Loucy (cell line): ENCODE measurements around the gene AHI1.
A peak's percentile ranks its signal among the peaks of the same experiment; 100 is the strongest.

ENCODE experiments used
- H2AFZ ChIP-seq: fragments of 200-600 bp; sonication (generic); 2 replicates; pipeline ENCODE4 v1.6.0; 2016; ENCODE audit warnings: antibody characterized with exemption, mild to moderate bottlenecking, low read length, moderate library complexity
- H3F3A ChIP-seq: fragments of 200-600 bp; 2 replicates; pipeline ENCODE4 v1.6.0; 2016; ENCODE audit warnings: antibody characterized with exemption, low read depth, mild to moderate bottlenecking
- H3K27me3 ChIP-seq: fragments of 200-600 bp; sonication (generic); 2 replicates; pipeline ENCODE4 v1.6.1; 2014; ENCODE audit warnings: low read length, mild to moderate bottlenecking; ENCODE audit not compliant: insufficient read depth, poor library complexity, severe bottlenecking
- H3K36me3 ChIP-seq: fragments of 200-600 bp; sonication (generic); 2 replicates; pipeline ENCODE4 v1.6.1; 2016; ENCODE audit warnings: low read length; ENCODE audit not compliant: insufficient read depth
- H3K4me1 ChIP-seq: fragments of 200-600 bp; sonication (generic); 2 replicates; pipeline ENCODE4 v1.5.1; 2014; ENCODE audit warnings: low read length, mild to moderate bottlenecking; ENCODE audit not compliant: insufficient read depth, poor library complexity, severe bottlenecking
- H3K4me2 ChIP-seq: fragments of 200-600 bp; sonication (generic); 2 replicates; pipeline ENCODE4 v1.6.0; 2014; ENCODE audit warnings: antibody characterized with exemption, low read length, low read depth, mild to moderate bottlenecking; ENCODE audit not compliant: poor library complexity, severe bottlenecking
- H3K4me3 ChIP-seq: fragments of 200-600 bp; sonication (generic); 2 replicates; pipeline ENCODE4 v1.5.1; 2014; ENCODE audit warnings: low read length, mild to moderate bottlenecking, mixed read lengths; ENCODE audit not compliant: poor library complexity, severe bottlenecking
- H3K79me2 ChIP-seq: fragments of 200-600 bp; sonication (generic); 2 replicates; pipeline ENCODE4 v1.6.1; 2014; ENCODE audit warnings: low read length; ENCODE audit not compliant: insufficient read depth
- H3K9ac ChIP-seq: fragments of 200-600 bp; sonication (generic); 2 replicates; pipeline ENCODE4 v1.6.0; 2014; ENCODE audit warnings: mild to moderate bottlenecking, low read depth, low read length, moderate library complexity; ENCODE audit not compliant: poor library complexity, severe bottlenecking
- H3K9me2 ChIP-seq: fragments of 200-600 bp; sonication (generic); replicated peaks from 2 replicates; pipeline ENCODE4 v1.6.1; 2016; ENCODE audit warnings: low read depth, low read length, mixed read lengths
- H3K9me3 ChIP-seq: fragments of 200-600 bp; sonication (generic); 2 replicates; pipeline ENCODE4 v1.6.1; 2014; ENCODE audit warnings: mild to moderate bottlenecking, antibody characterized with exemption, low read length, low read depth; ENCODE audit not compliant: insufficient read depth
- H4K20me1 ChIP-seq: fragments of 200-600 bp; sonication (generic); 2 replicates; pipeline ENCODE4 v1.6.0; 2014; ENCODE audit warnings: antibody characterized with exemption, low read length, mild to moderate bottlenecking; ENCODE audit not compliant: insufficient read depth, poor library complexity, severe bottlenecking
- CTCF ChIP-seq: fragments of 200-600 bp; sonication (generic); conservative IDR thresholded peaks from 2 replicates; pipeline ENCODE4 v1.5.1; 2014; ENCODE audit warnings: mild to moderate bottlenecking, antibody characterized with exemption, low read length
- EZH2phosphoT487 ChIP-seq: fragments of 200-600 bp; IDR thresholded peaks from 2 replicates; pipeline ENCODE4 v1.6.1; 2018; ENCODE audit warnings: antibody characterized with exemption, mild to moderate bottlenecking, moderate library complexity, borderline replicate concordance

Gene AHI1

GRCh38 chr6:135299256-135299655, 198.3 kb downstream of the AHI1 start:
- H3K79me2 ChIP-seq, result no peaks in the 10 kb centered on the region
- peaks cover 70% of the 10 kb centered on the region for H3K4me1 ChIP-seq
- no peaks in the 10 kb centered on the region; the same call in 1 of the 2 replicates for H3F3A ChIP-seq
- TF ChIP-seq CTCF, result no peak
- peak overlapping the region; percentile 7; the same call in 1 of the 2 replicates for H2AFZ ChIP-seq
- H3K4me2 ChIP-seq, result peak overlapping the region; percentile 18
- peaks cover 6% of the 10 kb centered on the region for H3K9me3 ChIP-seq
- H3K27me3 ChIP-seq, result peaks cover 5% of the 10 kb centered on the region
- H3K4me3 ChIP-seq, result no peak overlapping the region
- H4K20me1 ChIP-seq, result no peaks in the 10 kb centered on the region
- H3K36me3 ChIP-seq, result no peaks in the 10 kb centered on the region
- peak overlapping the region; percentile 49 for H3K9ac ChIP-seq
- no peaks in the 10 kb centered on the region for H3K9me2 ChIP-seq

DNA sequence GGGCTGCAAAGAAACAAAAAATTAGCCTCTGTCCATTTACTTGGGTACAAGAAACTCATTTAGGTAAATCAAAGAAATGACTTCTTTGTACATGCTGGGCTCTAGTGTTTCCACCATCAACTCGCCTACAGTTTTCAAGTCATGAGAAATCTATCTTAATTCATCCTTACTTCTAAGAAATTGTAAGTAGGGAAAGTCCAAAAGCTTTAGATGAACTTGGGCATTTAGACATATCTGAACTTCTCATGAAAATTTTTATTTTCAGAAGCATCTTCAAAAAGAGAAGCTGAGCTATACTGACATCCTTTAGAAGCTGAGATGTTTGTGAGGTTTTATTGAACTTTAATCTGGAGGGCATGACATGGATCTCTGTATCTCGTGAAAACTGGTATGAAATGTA, 199.1 kb downstream of the AHI1 start:
- no peaks in the 10 kb centered on the region for H3K9me2 ChIP-seq
- H3K4me2 ChIP-seq, result peak overlapping the region; percentile 18
- H2AFZ ChIP-seq, result peak overlapping the region; percentile 7; the same call in 1 of the 2 replicates
- no peak overlapping the region for H3K4me3 ChIP-seq
- peaks cover 66% of the 10 kb centered on the region for H3K4me1 ChIP-seq
- H4K20me1 ChIP-seq, result no peaks in the 10 kb centered on the region
- peak overlapping the region; percentile 49 for H3K9ac ChIP-seq
- H3F3A ChIP-seq, result no peaks in the 10 kb centered on the region; the same call in 1 of the 2 replicates
- TF ChIP-seq CTCF (no peak), EZH2phosphoT487 (no peak)
- peaks cover 6% of the 10 kb centered on the region for H3K9me3 ChIP-seq
- peaks cover 5% of the 10 kb centered on the region for H3K27me3 ChIP-seq
- H3K36me3 ChIP-seq, result no peaks in the 10 kb centered on the region
- H3K79me2 ChIP-seq, result no peaks in the 10 kb centered on the region

DNA sequence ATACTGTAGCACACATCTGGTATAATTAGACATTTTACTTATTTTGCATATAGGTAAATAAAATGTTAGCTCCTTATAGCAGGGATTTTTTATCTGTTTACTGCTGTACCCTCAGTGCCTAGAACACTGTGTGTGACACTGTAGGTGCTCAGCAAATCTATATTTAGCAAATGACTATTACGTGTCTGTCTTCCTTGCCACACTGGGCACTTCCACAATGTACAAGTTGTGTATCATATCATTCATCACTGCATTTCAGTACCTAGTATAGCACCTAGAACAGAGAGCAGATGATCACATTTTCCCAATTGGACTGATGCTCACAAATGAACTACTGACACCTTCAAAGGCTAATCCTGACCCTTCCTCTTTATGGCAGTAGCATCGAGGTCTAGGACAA, 200.8 kb downstream of the AHI1 start:
- Histone ChIP-seq H3K9me3 (peaks cover 6% of the 10 kb centered on the region), H3K4me3 (peak overlapping the region; percentile 30), H3F3A (no peaks in the 10 kb centered on the region; the same call in 1 of the 2 replicates), H3K79me2 (no peaks in the 10 kb centered on the region), H3K9ac (peak overlapping the region; percentile 49), H4K20me1 (no peaks in the 10 kb centered on the region), H3K27me3 (peaks cover 5% of the 10 kb centered on the region), H3K4me2 (peak overlapping the region; percentile 61), H3K4me1 (peaks cover 56% of the 10 kb centered on the region), H3K36me3 (no peaks in the 10 kb centered on the region), H2AFZ (peak overlapping the region; percentile 8; the same call in 1 of the 2 replicates), H3K9me2 (no peaks in the 10 kb centered on the region)
- no peak for TF ChIP-seq CTCF
- no peak for TF ChIP-seq EZH2phosphoT487
